Adrenal gland (tissue), 12 donors: ENCODE measurements around the gene AKT3. TPM values are rescaled to one million over a fixed set of nuclear protein-coding genes. Genes with fewer than 3 reads are reported as not detected.
"Not testable (repeated sequence)": the region's sequence is repeated elsewhere in the genome, so short reads cannot be mapped to it uniquely, and the experiment has no call there.

Experiments used
- DNase-seq, 7 donors: peaks; one replicate each; pipeline ENCODE4 v3.0.0-alpha.2; 2019 to 2020
- H3K27ac ChIP-seq, 5 donors: fragments of 200-600 bp; sonication (generic) in 4 of 5; 1 replicate in 3 of 5; 2 replicates in 2 of 5; pipeline versions ENCODE4 v1.5.1 to v1.8.0; 2016 to 2020; ENCODE audit warnings: mild to moderate bottlenecking in 1 of 5
- H3K27me3 ChIP-seq: fragments of 200-600 bp; 2 replicates; pipeline ENCODE4 v1.8.0; 2021
- H3K36me3 ChIP-seq, 2 donors: fragments of 200-600 bp; replicated peaks in 1 of 2; 1 replicate in 1 of 2; 2 replicates in 1 of 2; pipeline versions ENCODE4 v1.5.1 to v1.8.0; 2018 to 2022
- H3K4me1 ChIP-seq, 2 donors: fragments of 200-600 bp; replicated peaks in 1 of 2; 1 replicate in 1 of 2; 2 replicates in 1 of 2; pipeline versions ENCODE4 v1.5.1 to v1.8.0; 2018 to 2021
- H3K4me3 ChIP-seq, 4 donors: fragments of 200-600 bp; sonication (generic) in 3 of 4; one replicate each; pipeline ENCODE4 v1.5.1; 2016 to 2018
- H3K9me3 ChIP-seq, 3 donors: fragments of 200-600 bp; sonication (generic) in 1 of 3; replicated peaks in 1 of 3; 1 replicate in 2 of 3; 2 replicates in 1 of 3; pipeline versions ENCODE4 v1.5.1 to v1.8.0; 2016 to 2021
- CTCF ChIP-seq, 6 experiments: fragments of 450-650 bp in 4 of 6; fragments of 200-600 bp in 2 of 6; sonication (generic) in 1 of 6; IDR thresholded peaks; 1 replicate in 5 of 6; 2 replicates in 1 of 6; pipeline versions ENCODE4 v1.5.1 to v1.8.0; 2016 to 2021; ENCODE audit warnings: antibody characterized with exemption in 6 of 6, mild to moderate bottlenecking in 2 of 6, moderate library complexity in 1 of 6
- POLR2A ChIP-seq, 2 donors: fragments of 450-650 bp; IDR thresholded peaks; one replicate each; pipeline ENCODE4 v1.6.1; 2017; ENCODE audit warnings: antibody characterized with exemption in 2 of 2, mild to moderate bottlenecking in 2 of 2, moderate library complexity in 1 of 2
- WGBS, 4 donors: extraction: QIAGEN DNeasy Blood & Tissue Kit in 2 of 4; methylation state at CpG; one replicate each; pipeline versions ENCODE4 v1.1.5 to v1.1.7; 2013 to 2017; 5-methylcytosine and 5-hydroxymethylcytosine counted together
- intact Hi-C, 2 donors: fragments of 100-400 bp; cut with DNase I; formaldehyde crosslinking; loops; one replicate each; pipeline versions ENCODE4 v1.14.1 to v1.15.0; 2022 to 2023
- polyA plus RNA-seq, 3 donors: library from polyadenylated mRNA; stranded (reverse); fragments of 200-250 nt in 2 of 3; fragments of 350-450 nt in 1 of 3; fragmentation: Illumina TruSeq in 1 of 3; extraction: RNeasy Lipid Tissue Mini Kit (QIAGEN cat#74804) in 1 of 3; gene quantifications; one replicate each; pipeline ENCODE4 v1.2.3, GENCODE V29; 2013 to 2014
- total RNA-seq, 9 donors: library from RNA; depleted of rRNA in 4 of 9; stranded (reverse); fragments of >200 nt in 4 of 9; fragments of 120-200 nt in 1 of 9; fragmentation: NEBNext Ultra II Directional in 1 of 9; extraction: Animal tissue kit (Norgen Biotek cat#: 25700) in 1 of 9; gene quantifications; one replicate each; pipeline versions ENCODE4 v1.1.0 to v1.2.4, GENCODE V29; 2013 to 2023
- donor health status: healthy with polysubstance abuse.
- donor health status: Bipolar disorder and iron deficiency.
- donor health status: DM: yes; HTN: yes; CAD: no.
- donor health status: DM: no; HTN: no; CAD: no.
- donor health status: DM: no; HTN: no; CAD: no.
- donor health status: DM: yes; HTN: yes; CAD: no.

Gene AKT3
- total and polyA plus RNA-seq, 12 donors: 11.4 to 82.3 (median 32.4) TPM

DNA sequence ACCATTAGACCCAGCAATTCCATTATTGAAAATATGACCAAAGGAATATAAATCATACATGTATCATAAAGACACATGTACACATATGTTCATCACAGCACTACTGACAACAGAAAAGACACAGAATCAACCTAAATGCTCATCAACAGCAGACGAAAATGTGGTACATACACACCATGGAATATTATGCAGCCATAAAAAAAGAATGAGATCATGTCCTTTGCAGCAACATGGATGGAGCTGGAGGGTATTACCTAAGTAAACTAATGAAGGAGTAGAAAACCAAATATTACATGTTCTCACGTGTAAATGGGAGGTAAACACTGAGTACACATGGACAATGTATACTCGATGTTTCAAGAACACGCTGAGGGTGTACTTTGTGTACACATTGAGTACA is 15.9 kb downstream of the AKT3 start:
- H3K4me3 ChIP-seq: no peak overlapping the region
- intact Hi-C loops: no loop called here
- peaks cover 0 to 12% of the 10 kb centered on the region in 2 donors for H3K4me1 ChIP-seq
- TF ChIP-seq CTCF (IDR thresholded peaks at IDR 0.05) (no peak), POLR2A (IDR thresholded peaks at IDR 0.05) (no peak)
- no peak for DNase-seq
- H3K27me3 ChIP-seq: no peaks in the 10 kb centered on the region
- no peak overlapping the region for H3K27ac ChIP-seq
- WGBS, 4 donors: 94 to 98% (median 97%) methylated on average over 4 of the region's 4 CpGs
- peaks cover 0 to 11% (median 10%) of the 10 kb centered on the region in 3 donors for H3K9me3 ChIP-seq
- no peaks in the 10 kb centered on the region for H3K36me3 ChIP-seq

DNA sequence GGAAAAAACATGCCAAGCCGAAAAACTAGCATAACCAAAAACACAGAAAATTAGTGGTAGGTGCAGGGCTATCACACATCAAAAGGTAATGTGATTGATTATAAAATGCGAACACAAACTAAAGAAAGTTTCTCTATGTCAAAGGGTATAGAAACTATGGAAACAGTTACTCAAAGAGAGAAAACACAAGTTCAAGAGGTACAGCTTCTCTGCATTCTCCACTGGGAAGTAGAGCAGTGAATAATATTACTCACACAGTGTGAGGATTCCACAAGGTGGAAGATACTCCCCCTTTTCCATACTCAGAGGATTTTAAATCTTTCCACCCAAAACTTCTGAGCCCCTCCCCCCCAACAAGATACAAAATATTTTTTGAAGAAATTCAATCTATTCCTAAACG is 18.6 kb downstream of the AKT3 start:
- intact Hi-C loops: no loop called here
- WGBS, 4 donors: 74 to 81% (median 76%) methylated on average over 3 of the region's 3 CpGs
- H3K27ac ChIP-seq: no peak overlapping the region
- H3K4me3 ChIP-seq: no peak overlapping the region
- peaks cover 0 to 11% (median 5%) of the 10 kb centered on the region in 3 donors for H3K9me3 ChIP-seq
- H3K4me1 ChIP-seq: peaks cover 0 to 22% of the 10 kb centered on the region in 2 donors
- no peaks in the 10 kb centered on the region for H3K27me3 ChIP-seq
- DNase-seq: no peak
- TF ChIP-seq POLR2A (IDR thresholded peaks at IDR 0.05) (no peak), CTCF (IDR thresholded peaks at IDR 0.05) (no peak)
- no peaks in the 10 kb centered on the region for H3K36me3 ChIP-seq

DNA sequence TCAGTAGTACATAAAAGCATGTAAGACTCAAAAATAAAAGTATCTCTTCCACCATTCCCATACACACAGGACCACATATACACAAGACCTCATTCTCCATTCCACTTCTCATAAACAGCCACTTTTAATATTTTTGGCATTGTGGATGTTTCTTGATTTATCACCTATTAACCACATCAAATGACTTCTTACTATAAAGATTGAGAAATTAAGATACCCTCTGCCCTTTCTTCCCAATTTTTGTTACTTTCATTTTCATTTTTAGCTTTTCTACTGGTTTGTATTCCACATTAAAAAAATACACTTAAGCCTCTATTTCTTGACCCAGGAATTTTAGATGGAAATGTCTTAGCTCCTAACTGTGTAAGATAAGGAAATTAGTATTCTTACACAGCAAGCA is 22.8 kb downstream of the AKT3 start:
- Histone ChIP-seq H3K9me3 (peaks cover 0 to under 1% (median 0%) of the 10 kb centered on the region in 3 donors), H3K4me3 (no peak overlapping the region), H3K36me3 (no peaks in the 10 kb centered on the region), H3K4me1 (peaks cover 0 to 22% of the 10 kb centered on the region in 2 donors), H3K27ac (no peak overlapping the region), H3K27me3 (no peaks in the 10 kb centered on the region)
- TF ChIP-seq POLR2A (IDR thresholded peaks at IDR 0.05) (no peak), CTCF (IDR thresholded peaks at IDR 0.05) (no peak)
- intact Hi-C loops: no loop called here
- DNase-seq: no peak

GRCh38 chr1:243824907-243825306 is 25.1 kb downstream of the AKT3 start:
- H3K4me3 ChIP-seq, H3K27ac ChIP-seq, intact Hi-C loops, H3K36me3 ChIP-seq, DNase-seq, H3K27me3 ChIP-seq: not testable (repeated sequence)
- 91 to 96% (median 95%) methylated on average over 1 of the region's 1 CpG for WGBS, 4 donors
- peaks cover 0 to 10% of the 10 kb centered on the region in 2 donors for H3K4me1 ChIP-seq
- peaks cover 0 to 15% (median 0%) of the 10 kb centered on the region in 3 donors for H3K9me3 ChIP-seq

- no peak for DNase-seq
- 96 to 100% (median 97%) methylated on average over 1 of the region's 1 CpG for WGBS, 4 donors
- no peak overlapping the region for H3K4me3 ChIP-seq
- TF ChIP-seq CTCF (IDR thresholded peaks at IDR 0.05) (no peak), POLR2A (IDR thresholded peaks at IDR 0.05) (no peak)
- peaks cover 0 to 15% (median 0%) of the 10 kb centered on the region in 3 donors for H3K9me3 ChIP-seq
- H3K27ac ChIP-seq: no peak overlapping the region
- H3K36me3 ChIP-seq: no peaks in the 10 kb centered on the region
- H3K27me3 ChIP-seq: no peaks in the 10 kb centered on the region
- H3K4me1 ChIP-seq: no peaks in the 10 kb centered on the region
- intact Hi-C loops: no loop called here
Observed at GRCh38 chr1:243821177-243821680, 28.8 kb downstream of the AKT3 start.
